ENCODE results near the gene NKX1-2.

The NKX1-2 gene

DNA sequence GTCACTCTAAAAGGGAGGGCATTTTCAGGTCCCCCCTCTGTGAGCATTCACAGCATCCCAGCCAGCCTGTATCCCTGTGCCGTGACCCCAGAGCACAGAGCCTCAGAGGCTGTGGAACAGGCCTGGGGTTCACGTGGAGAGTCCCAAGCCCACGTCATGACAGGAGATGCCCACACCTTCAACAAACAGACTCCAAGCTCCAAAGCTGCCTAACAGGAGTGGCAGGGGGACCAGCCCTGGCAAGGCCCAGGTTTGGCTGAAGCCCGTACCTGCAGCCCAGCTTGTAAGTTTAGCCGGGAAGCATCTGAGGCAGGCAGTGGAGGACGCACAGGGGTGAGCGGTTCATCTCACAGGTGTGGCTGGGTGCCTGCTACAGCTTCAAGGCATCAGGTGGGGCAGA, 45.3 kb upstream of the NKX1-2 start:
- ChIA-PET CTCF (interaction anchor here (1.4 kb wide), 1 partner anchor 8 kb away, joined by 4 read pairs; no protein-coding TSS in a partner anchor), POLR2A (interaction anchor here (0.8 kb wide), 1 partner anchor 76 kb away, joined by 3 read pairs; no protein-coding TSS in a partner anchor)
- H3K4me3 ChIP-seq (ENCODE audit: low read depth, low read length): no peak overlapping the region
- no peaks in the 10 kb centered on the region for H3K4me1 ChIP-seq (ENCODE audit: control insufficient read depth, insufficient read depth, low read length)
- TF ChIP-seq, protein P1, sequence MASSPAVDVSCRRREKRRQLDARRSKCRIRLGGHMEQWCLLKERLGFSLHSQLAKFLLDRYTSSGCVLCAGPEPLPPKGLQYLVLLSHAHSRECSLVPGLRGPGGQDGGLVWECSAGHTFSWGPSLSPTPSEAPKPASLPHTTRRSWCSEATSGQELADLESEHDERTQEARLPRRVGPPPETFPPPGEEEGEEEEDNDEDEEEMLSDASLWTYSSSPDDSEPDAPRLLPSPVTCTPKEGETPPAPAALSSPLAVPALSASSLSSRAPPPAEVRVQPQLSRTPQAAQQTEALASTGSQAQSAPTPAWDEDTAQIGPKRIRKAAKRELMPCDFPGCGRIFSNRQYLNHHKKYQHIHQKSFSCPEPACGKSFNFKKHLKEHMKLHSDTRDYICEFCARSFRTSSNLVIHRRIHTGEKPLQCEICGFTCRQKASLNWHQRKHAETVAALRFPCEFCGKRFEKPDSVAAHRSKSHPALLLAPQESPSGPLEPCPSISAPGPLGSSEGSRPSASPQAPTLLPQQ (tag by site-specific recombination; IDR thresholded peaks at IDR 0.05): no peak
- no peak for TF ChIP-seq MZF1 (tag by site-specific recombination; IDR thresholded peaks at IDR 0.05; ENCODE audit: borderline replicate concordance)
- TF ChIP-seq SETDB1 (IDR thresholded peaks at IDR 0.05; ENCODE audit: insufficient read length, low read length): no peak
- no peak for TF ChIP-seq FEZF1 (tag by site-specific recombination; IDR thresholded peaks at IDR 0.05)
- TF ChIP-seq, protein P2, sequence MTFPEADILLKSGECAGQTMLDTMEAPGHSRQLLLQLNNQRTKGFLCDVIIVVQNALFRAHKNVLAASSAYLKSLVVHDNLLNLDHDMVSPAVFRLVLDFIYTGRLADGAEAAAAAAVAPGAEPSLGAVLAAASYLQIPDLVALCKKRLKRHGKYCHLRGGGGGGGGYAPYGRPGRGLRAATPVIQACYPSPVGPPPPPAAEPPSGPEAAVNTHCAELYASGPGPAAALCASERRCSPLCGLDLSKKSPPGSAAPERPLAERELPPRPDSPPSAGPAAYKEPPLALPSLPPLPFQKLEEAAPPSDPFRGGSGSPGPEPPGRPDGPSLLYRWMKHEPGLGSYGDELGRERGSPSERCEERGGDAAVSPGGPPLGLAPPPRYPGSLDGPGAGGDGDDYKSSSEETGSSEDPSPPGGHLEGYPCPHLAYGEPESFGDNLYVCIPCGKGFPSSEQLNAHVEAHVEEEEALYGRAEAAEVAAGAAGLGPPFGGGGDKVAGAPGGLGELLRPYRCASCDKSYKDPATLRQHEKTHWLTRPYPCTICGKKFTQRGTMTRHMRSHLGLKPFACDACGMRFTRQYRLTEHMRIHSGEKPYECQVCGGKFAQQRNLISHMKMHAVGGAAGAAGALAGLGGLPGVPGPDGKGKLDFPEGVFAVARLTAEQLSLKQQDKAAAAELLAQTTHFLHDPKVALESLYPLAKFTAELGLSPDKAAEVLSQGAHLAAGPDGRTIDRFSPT (tag by site-specific recombination; IDR thresholded peaks at IDR 0.05): no peak
- no peak for TF ChIP-seq ZNF121 (tag by site-specific recombination; IDR thresholded peaks at IDR 0.05)
- no peaks in the 10 kb centered on the region for H3K9me3 ChIP-seq (ENCODE audit: control insufficient read depth, insufficient read depth, low read depth, low read length)
- H3K27ac ChIP-seq (ENCODE audit: extremely low read depth, low read depth, low read length): no peak overlapping the region
- no peaks in the 10 kb centered on the region for H3K36me3 ChIP-seq (ENCODE audit: control insufficient read depth in 2 of 2, insufficient read depth in 1 of 2, low read length in 2 of 2)

DNA sequence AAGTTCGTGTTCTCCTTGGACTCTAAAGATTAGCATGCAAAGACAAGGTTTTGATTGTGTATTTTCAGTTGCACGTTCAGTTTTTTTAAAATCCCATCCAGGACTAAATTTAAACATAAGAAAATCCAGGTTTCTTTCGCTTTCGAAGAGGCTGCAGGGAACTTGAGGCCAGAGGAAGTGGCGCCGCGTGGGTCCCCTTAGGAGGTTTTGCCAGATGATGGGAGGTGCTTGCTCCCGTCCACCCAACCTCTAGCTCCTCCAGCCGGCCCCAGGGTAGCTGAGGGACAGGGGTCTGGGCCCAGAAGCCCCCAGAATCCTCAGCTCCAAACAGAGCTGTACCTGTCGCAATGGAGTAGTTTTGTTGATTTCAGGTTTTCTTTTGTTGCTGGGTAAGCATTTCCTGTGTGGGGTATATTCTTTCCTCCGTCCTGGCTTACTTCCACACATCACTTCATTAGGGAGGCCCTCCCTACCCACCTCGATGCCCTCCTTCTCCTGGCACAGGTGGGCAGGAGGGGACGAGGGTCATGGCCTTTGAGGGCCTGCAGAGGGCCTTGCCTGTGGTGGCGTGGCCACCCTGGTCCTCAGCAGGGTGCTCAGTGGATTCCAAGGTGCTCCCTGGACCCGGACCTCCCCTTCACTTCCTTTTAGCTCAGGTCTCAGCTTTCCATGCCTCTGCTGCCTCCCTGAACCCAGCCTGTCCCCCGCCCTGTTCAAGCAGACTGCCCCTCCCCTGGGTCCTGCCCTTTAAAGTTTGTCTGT, 44.4 kb upstream of the NKX1-2 start:
- ChIA-PET CTCF (interaction anchor here (1.4 kb wide), 1 partner anchor 9 kb away, joined by 4 read pairs; no protein-coding TSS in a partner anchor), POLR2A (no interaction called here)
- Histone ChIP-seq H3K9me3 (ENCODE audit: control insufficient read depth, insufficient read depth, low read depth, low read length) (no peaks in the 10 kb centered on the region), H3K4me3 (ENCODE audit: low read depth, low read length) (no peak overlapping the region), H3K27ac (ENCODE audit: extremely low read depth, low read depth, low read length) (no peak overlapping the region), H3K4me1 (ENCODE audit: control insufficient read depth, insufficient read depth, low read length) (no peaks in the 10 kb centered on the region), H3K36me3 (ENCODE audit: control insufficient read depth in 2 of 2, insufficient read depth in 1 of 2, low read length in 2 of 2) (no peaks in the 10 kb centered on the region)
- no peak for TF ChIP-seq ZEB2 (tag by site-specific recombination; IDR thresholded peaks at IDR 0.05)
- no peak for TF ChIP-seq ZNF354C (tag by site-specific recombination; IDR thresholded peaks at IDR 0.05; ENCODE audit: borderline replicate concordance, low read depth)
- no peak for TF ChIP-seq TRIM28 (IDR thresholded peaks at IDR 0.05; ENCODE audit: borderline replicate concordance, low read length)
- no peak for TF ChIP-seq ZNF37A (tag by site-specific recombination; IDR thresholded peaks at IDR 0.05)
- TF ChIP-seq ZNF121 (tag by site-specific recombination; IDR thresholded peaks at IDR 0.05): no peak
- no peak for TF ChIP-seq ZNF777 (tag by site-specific recombination; IDR thresholded peaks at IDR 0.05; ENCODE audit: borderline replicate concordance)
- no peak for TF ChIP-seq GLIS1 (tag by site-specific recombination; IDR thresholded peaks at IDR 0.05)
- TF ChIP-seq ZNF549 (tag by site-specific recombination; IDR thresholded peaks at IDR 0.05): no peak
- TF ChIP-seq KLF8 (tag by site-specific recombination; IDR thresholded peaks at IDR 0.05): no peak
- TF ChIP-seq ZNF529 (tag by site-specific recombination; IDR thresholded peaks at IDR 0.05; ENCODE audit: insufficient replicate concordance): no peak
- no peak for TF ChIP-seq ZNF341 (tag by site-specific recombination; IDR thresholded peaks at IDR 0.05; ENCODE audit: low read depth)

DNA sequence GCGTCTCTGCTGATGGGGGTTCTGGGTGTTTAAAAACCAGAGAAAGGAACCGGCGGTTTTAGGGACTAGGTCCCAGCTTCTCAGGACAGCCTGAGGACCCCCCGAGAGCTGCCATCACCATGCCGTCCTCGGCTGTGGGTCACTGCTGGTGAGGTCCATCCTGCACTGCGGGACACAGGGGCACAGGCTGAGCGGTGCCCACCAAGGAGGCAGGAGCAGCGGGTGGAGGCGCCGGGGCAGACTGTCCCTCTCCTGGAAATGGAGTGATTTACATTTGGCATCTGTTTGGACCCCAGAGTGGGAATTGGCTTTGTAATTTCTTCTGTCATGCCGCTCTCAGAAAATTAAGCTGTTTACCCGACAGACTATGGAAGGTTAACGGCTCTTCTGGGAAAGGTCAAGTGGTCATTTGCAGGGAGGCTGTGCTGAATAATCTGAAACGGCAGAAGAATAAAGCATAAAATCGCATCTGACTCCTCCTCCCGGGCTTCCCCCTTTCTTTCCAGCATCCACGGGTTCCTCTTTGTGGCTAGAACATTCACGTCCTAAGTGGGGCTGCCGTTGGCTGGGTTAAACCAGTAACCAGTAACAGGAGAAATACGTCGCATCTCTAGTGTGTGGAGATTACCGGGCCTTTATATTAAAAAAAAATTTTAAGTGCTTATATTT, 43.5 kb upstream of the NKX1-2 start:
- Histone ChIP-seq H3K27ac (ENCODE audit: extremely low read depth, low read depth, low read length) (no peak overlapping the region), H3K4me3 (ENCODE audit: low read depth, low read length) (no peak overlapping the region), H3K9me3 (ENCODE audit: control insufficient read depth, insufficient read depth, low read depth, low read length) (no peaks in the 10 kb centered on the region), H3K4me1 (ENCODE audit: control insufficient read depth, insufficient read depth, low read length) (no peaks in the 10 kb centered on the region), H3K36me3 (ENCODE audit: control insufficient read depth in 2 of 2, insufficient read depth in 1 of 2, low read length in 2 of 2) (no peaks in the 10 kb centered on the region)
- CTCF ChIA-PET: interaction anchor here (0.6 to 1.4 kb wide), 2 partner anchors 10 to 233 kb away, joined by 4 to 6 read pairs; no protein-coding TSS in a partner anchor
- POLR2A ChIA-PET: interaction anchor here (0.6 kb wide), 1 partner anchor 78 kb away, joined by 3 read pairs; no protein-coding TSS in a partner anchor
- TF ChIP-seq ZNF266 (tag by site-specific recombination; IDR thresholded peaks at IDR 0.05; ENCODE audit: low read depth) (no peak), ZNF426 (tag by site-specific recombination; IDR thresholded peaks at IDR 0.05) (no peak), ZNF544 (tag by site-specific recombination; IDR thresholded peaks at IDR 0.05) (no peak), PRDM6 (tag by site-specific recombination; IDR thresholded peaks at IDR 0.05) (no peak), ZNF354C (tag by site-specific recombination; IDR thresholded peaks at IDR 0.05; ENCODE audit: borderline replicate concordance, low read depth) (no peak), ZNF10 (tag by site-specific recombination; IDR thresholded peaks at IDR 0.05) (no peak)
- TF ChIP-seq, protein P3, sequence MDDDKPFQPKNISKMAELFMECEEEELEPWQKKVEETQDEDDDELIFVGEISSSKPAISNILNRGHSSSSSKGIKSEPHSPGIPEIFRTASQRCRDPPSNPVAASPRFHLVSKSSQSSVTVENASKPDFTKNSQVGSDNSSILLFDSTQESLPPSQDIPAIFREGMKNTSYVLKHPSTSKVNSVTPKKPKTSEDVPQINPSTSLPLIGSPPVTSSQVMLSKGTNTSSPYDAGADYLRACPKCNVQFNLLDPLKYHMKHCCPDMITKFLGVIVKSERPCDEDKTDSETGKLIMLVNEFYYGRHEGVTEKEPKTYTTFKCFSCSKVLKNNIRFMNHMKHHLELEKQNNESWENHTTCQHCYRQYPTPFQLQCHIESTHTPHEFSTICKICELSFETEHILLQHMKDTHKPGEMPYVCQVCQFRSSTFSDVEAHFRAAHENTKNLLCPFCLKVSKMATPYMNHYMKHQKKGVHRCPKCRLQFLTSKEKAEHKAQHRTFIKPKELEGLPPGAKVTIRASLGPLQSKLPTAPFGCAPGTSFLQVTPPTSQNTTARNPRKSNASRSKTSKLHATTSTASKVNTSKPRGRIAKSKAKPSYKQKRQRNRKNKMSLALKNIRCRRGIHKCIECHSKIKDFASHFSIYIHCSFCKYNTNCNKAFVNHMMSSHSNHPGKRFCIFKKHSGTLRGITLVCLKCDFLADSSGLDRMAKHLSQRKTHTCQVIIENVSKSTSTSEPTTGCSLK (tag by site-specific recombination; IDR thresholded peaks at IDR 0.05): no peak
